A673 (cell line): ENCODE data around the gene TSPAN4. TPM values are rescaled to one million over a fixed set of nuclear protein-coding genes. Genes with fewer than 3 reads are reported as not detected.

Source experiments
- BruUV-seq: library from RNA; stranded (reverse); fragments of 400-500 nt; replicated peaks from 2 replicates; lab custom pipeline; 2021; lab: Mats Ljungman, UMichigan
- CTCF ChIA-PET: fragments of 300-600 bp; sonication (Branson Sonifier 250); formaldehyde crosslinking; loops from one replicate; lab custom pipeline; 2022; ENCODE audit warnings: antibody characterized with exemption; lab: Charles Lee
- POLR2A ChIA-PET: fragments of 300-600 bp; sonication (Branson Sonifier 250); formaldehyde crosslinking; loops from one replicate; lab custom pipeline; 2022; ENCODE audit warnings: antibody characterized with exemption; ENCODE audit not compliant: low non-redundant PET; lab: Charles Lee
- DNase-seq: peaks from one replicate; pipeline ENCODE4 v3.0.0-alpha.2; 2015; ENCODE audit warnings: low spot score
- H3K27ac ChIP-seq: fragments of 200-600 bp; sonication (generic); 2 replicates; pipeline ENCODE4 v1.5.1; 2016; ENCODE audit warnings: mixed run types, low read depth, mild to moderate bottlenecking, mixed read lengths, antibody characterized with exemption, low read length; ENCODE audit not compliant: poor library complexity, severe bottlenecking
- H3K27me3 ChIP-seq: fragments of 200-600 bp; sonication (generic); replicated peaks from 2 replicates; pipeline ENCODE4 v1.6.1; 2017; ENCODE audit warnings: mixed run types, low read depth, mild to moderate bottlenecking, mixed read lengths, antibody characterized with exemption, low read length; ENCODE audit not compliant: insufficient read depth, poor library complexity
- H3K36me3 ChIP-seq: fragments of 200-600 bp; sonication (generic); 2 replicates; pipeline ENCODE4 v1.6.1; 2016; ENCODE audit warnings: mixed run types, mild to moderate bottlenecking, mixed read lengths, antibody characterized with exemption, low read length; ENCODE audit not compliant: insufficient read depth, poor library complexity, severe bottlenecking
- H3K4me1 ChIP-seq: fragments of 200-600 bp; sonication (generic); 2 replicates; pipeline ENCODE4 v1.6.1; 2017; ENCODE audit warnings: mixed run types, mild to moderate bottlenecking, mixed read lengths, antibody characterized with exemption, low read length; ENCODE audit not compliant: insufficient read depth, poor library complexity, severe bottlenecking
- H3K4me3 ChIP-seq: fragments of 200-600 bp; sonication (generic); 2 replicates; pipeline ENCODE4 v1.5.1; 2016; ENCODE audit warnings: low read depth, mixed run types, mild to moderate bottlenecking, mixed read lengths, low read length; ENCODE audit not compliant: poor library complexity, severe bottlenecking
- H3K9me3 ChIP-seq: fragments of 200-600 bp; sonication (generic); 2 replicates; pipeline ENCODE4 v1.6.1; 2016; ENCODE audit warnings: mixed run types, low read depth, mild to moderate bottlenecking, mixed read lengths, antibody characterized with exemption, low read length; ENCODE audit not compliant: poor library complexity, severe bottlenecking
- EZH2 ChIP-seq: fragments of 200-600 bp; sonication (generic); IDR thresholded peaks from 2 replicates; pipeline ENCODE4 v1.6.1; 2017; ENCODE audit warnings: borderline replicate concordance, low read depth, mild to moderate bottlenecking, mixed read lengths, antibody characterized with exemption, low read length; ENCODE audit not compliant: poor library complexity, severe bottlenecking
- intact Hi-C: fragments of 100-400 bp; cut with micrococcal nuclease; formaldehyde crosslinking; loops from one replicate; pipeline ENCODE4 v1.10.0; 2022; ENCODE audit not compliant: unreplicated experiment
- total RNA-seq: library from RNA; stranded (reverse); gene quantifications from 2 replicates; pipeline ENCODE4 v1.2.3, GENCODE V29; 2021
- TF ChIP-seq, protein P1 (sequence below): fragments of 300-800, 200-600 bp; sonication (generic); conservative IDR thresholded peaks from 2 replicates; pipeline ENCODE4 v1.5.1; 2017; ENCODE audit warnings: low read depth, mild to moderate bottlenecking, antibody characterized with exemption, low read length, moderate library complexity, mixed read lengths

Gene TSPAN4
- total RNA-seq, 1 experiment from 2014 or later = 17.5 TPM

DNA sequence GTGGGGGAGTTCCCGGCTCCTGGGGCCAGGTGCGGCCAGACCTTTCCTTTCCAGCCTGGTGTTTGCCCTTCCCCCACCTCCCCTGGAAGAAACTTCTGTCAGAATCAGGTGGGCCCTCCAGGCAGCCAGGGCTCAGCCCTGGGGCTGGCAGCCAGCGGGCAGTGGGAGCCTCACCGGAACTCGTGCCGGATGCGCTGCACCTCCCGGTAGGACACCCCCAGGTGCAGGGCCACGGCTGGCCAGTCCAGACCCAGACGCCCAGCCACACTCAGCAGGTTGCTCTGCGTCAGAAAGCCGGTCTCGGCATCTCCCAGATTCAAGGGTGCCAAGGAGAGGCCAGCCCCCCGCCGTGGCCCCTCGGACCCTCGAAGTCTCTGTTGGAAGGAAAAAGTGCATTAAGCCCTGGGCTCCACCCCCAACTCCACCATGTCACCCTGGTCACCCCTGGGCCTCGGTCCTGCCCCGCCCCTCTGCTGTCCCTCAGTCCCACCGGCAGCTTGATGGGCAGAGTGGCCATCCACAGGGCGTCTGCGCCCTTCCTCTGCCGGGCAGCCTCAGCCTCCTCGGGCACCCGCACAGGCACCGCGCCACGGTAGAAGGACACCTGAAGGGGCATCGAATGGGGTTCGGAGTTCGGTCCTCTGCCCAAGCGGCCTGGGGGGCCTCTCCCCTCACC lies 42.9 kb upstream of the TSPAN4 start:
- no peak overlapping the region for H3K27ac ChIP-seq
- H3K36me3 ChIP-seq = peaks cover 13% of the 10 kb centered on the region
- intact Hi-C loops = no loop called here
- no peak for TF ChIP-seq EZH2
- TF ChIP-seq, protein P1, sequence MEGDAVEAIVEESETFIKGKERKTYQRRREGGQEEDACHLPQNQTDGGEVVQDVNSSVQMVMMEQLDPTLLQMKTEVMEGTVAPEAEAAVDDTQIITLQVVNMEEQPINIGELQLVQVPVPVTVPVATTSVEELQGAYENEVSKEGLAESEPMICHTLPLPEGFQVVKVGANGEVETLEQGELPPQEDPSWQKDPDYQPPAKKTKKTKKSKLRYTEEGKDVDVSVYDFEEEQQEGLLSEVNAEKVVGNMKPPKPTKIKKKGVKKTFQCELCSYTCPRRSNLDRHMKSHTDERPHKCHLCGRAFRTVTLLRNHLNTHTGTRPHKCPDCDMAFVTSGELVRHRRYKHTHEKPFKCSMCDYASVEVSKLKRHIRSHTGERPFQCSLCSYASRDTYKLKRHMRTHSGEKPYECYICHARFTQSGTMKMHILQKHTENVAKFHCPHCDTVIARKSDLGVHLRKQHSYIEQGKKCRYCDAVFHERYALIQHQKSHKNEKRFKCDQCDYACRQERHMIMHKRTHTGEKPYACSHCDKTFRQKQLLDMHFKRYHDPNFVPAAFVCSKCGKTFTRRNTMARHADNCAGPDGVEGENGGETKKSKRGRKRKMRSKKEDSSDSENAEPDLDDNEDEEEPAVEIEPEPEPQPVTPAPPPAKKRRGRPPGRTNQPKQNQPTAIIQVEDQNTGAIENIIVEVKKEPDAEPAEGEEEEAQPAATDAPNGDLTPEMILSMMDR = no peak
- H3K27me3 ChIP-seq = no peaks in the 10 kb centered on the region
- H3K9me3 ChIP-seq = no peaks in the 10 kb centered on the region
- no peak overlapping the region for H3K4me3 ChIP-seq
- H3K4me1 ChIP-seq = peaks cover 7% of the 10 kb centered on the region
- no TSS peak for BruUV-seq
- ChIA-PET POLR2A (no interaction called here), CTCF (no interaction called here)
- no peak for DNase-seq

DNA sequence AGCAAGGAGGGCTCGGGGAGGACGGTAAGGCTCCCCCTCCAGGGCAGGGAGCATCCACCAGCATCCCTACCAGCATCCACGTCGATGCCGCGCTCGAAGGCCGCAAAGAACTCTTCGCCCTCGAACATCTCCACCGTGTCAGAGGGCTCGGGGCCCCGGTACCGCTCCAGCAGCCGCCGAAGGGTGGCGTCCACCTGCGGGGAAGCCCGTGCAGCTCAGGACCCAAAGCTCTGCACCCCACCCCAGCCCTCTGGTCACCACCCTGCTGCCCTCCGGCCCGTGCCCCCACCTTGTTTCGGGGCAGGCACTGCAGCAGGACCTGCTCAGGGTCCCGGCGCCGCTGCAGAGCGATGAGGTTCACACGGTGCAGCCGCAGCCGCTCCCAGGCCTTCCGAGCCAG lies 42.2 kb upstream of the TSPAN4 start:
- peaks cover 5% of the 10 kb centered on the region for H3K4me1 ChIP-seq
- no TSS peak for BruUV-seq
- no peaks in the 10 kb centered on the region for H3K27me3 ChIP-seq
- no peaks in the 10 kb centered on the region for H3K9me3 ChIP-seq
- no peak for DNase-seq
- peaks cover 13% of the 10 kb centered on the region for H3K36me3 ChIP-seq
- intact Hi-C loops = no loop called here
- ChIA-PET CTCF (no interaction called here), POLR2A (no interaction called here)
- TF ChIP-seq, protein P1 = no peak
- no peak for TF ChIP-seq EZH2
- no peak overlapping the region for H3K4me3 ChIP-seq
- H3K27ac ChIP-seq = no peak overlapping the region

DNA sequence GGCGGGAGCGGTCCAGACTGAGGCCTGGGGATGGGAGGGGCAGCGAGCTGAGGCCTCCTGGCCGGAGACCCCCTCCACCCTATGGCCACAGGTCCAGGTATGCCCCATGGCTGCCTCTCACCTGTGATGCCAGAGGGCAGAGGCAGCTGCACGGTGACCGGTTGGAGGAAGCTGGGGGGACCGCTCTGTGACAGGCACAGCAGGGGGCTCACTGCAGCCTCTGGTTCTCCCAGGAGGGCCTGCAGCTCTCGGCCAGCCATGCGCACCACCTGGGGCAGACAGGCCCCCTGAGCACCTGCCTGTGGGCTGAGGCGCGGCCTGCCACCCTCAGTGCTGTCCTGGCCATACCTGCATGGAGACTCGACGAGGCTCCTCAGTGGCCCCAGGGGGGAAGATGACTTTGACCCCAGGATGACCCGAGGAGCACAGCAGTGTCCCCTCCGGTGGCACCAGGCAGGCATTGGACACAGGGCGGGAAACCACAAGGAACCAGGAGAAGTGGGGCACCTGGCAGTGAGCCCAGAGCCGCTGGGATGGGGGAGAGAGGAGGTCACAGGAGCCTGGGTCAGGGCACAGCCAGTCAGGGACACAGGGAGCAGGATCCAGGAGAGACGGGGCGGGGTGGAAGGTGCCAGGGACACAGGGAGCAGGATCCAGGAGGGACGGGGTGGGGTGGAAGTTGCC lies 41.4 kb upstream of the TSPAN4 start:
- Histone ChIP-seq H3K4me1 (no peaks in the 10 kb centered on the region), H3K27ac (no peak overlapping the region), H3K36me3 (peaks cover 13% of the 10 kb centered on the region), H3K27me3 (no peaks in the 10 kb centered on the region), H3K9me3 (no peaks in the 10 kb centered on the region), H3K4me3 (no peak overlapping the region)
- intact Hi-C loops = no loop called here
- TF ChIP-seq EZH2 = no peak
- TF ChIP-seq, protein P1 = no peak
- no TSS peak for BruUV-seq
- POLR2A ChIA-PET = no interaction called here
- no peak for DNase-seq
- CTCF ChIA-PET = no interaction called here
